Cardiac muscle cell (in vitro differentiated cells and primary cell): Measurements from ENCODE around the gene BOLL. TPM values are rescaled to one million over a fixed set of nuclear protein-coding genes. Genes with fewer than 3 reads are reported as not detected.
"Not testable (repeated sequence)": the region's sequence is repeated elsewhere in the genome, so short reads cannot be mapped to it uniquely, and the experiment has no call there.

Experiments used
- DNase-seq, 2 donors: peaks; one replicate each; pipeline versions ENCODE4 v3.0.0 to v3.0.0-alpha.2; 2010 to 2017; ENCODE audit warnings: low read depth in 1 of 2, low spot score in 1 of 2
- H3K27ac ChIP-seq: fragments of 200-600 bp; sonication (generic); 2 replicates; pipeline ENCODE4 v1.5.1; 2016
- H3K27me3 ChIP-seq: fragments of 200-600 bp; sonication (generic); 2 replicates; pipeline ENCODE4 v1.6.0; 2016; ENCODE audit warnings: control low read depth
- H3K36me3 ChIP-seq: fragments of 200-600 bp; sonication (generic); 2 replicates; pipeline ENCODE4 v1.5.1; 2016; ENCODE audit warnings: control low read depth
- H3K4me1 ChIP-seq: fragments of 200-600 bp; sonication (generic); 2 replicates; pipeline ENCODE4 v1.8.1; 2017; ENCODE audit warnings: low read depth, mild to moderate bottlenecking, mixed run types
- H3K4me3 ChIP-seq: fragments of 200-600 bp; sonication (generic); 2 replicates; pipeline ENCODE4 v1.5.1; 2016; ENCODE audit warnings: mild to moderate bottlenecking
- H3K9me3 ChIP-seq: fragments of 200-600 bp; sonication (generic); 2 replicates; pipeline ENCODE4 v1.5.1; 2017; ENCODE audit warnings: low read depth, mild to moderate bottlenecking, control low read depth
- CTCF ChIP-seq: IDR thresholded peaks from 2 replicates; pipeline ENCODE4 v1.5.1; 2012; ENCODE audit warnings: low read depth, mild to moderate bottlenecking, low read length
- polyA plus RNA-seq: library from polyadenylated mRNA; unstranded; fragments of >200 nt; fragmentation: Nextera tagmentation; extraction: Ambion mirVana; gene quantifications from 2 replicates; pipeline ENCODE4 v1.2.1, GENCODE V29; 2016
- total RNA-seq: library from RNA; depleted of rRNA; stranded (reverse); fragments of >200 nt; gene quantifications from 2 replicates; pipeline ENCODE4 v1.2.3, GENCODE V29; 2016

Gene BOLL
- total and polyA plus RNA-seq, 2 experiments from 2014 or later: 0.21 TPM; not detected in 1

GRCh38 chr2:197717863-197718262 is 67.3 kb downstream of the BOLL start:
- DNase-seq: no peak
- no peaks in the 10 kb centered on the region for H3K36me3 ChIP-seq
- no peak overlapping the region for H3K4me3 ChIP-seq
- no peaks in the 10 kb centered on the region for H3K9me3 ChIP-seq
- no peaks in the 10 kb centered on the region for H3K4me1 ChIP-seq
- no peaks in the 10 kb centered on the region for H3K27me3 ChIP-seq
- no peak for TF ChIP-seq CTCF
- H3K27ac ChIP-seq: no peak overlapping the region

- TF ChIP-seq CTCF: no peak
- no peak for DNase-seq
- H3K27me3 ChIP-seq: no peaks in the 10 kb centered on the region
Measured at GRCh38 chr2:197713271-197713670, 71.8 kb downstream of the BOLL start.

GRCh38 chr2:197711578-197711977 is 73.5 kb downstream of the BOLL start:
- H3K4me1 ChIP-seq: peaks cover 16% of the 10 kb centered on the region
- H3K36me3 ChIP-seq: no peaks in the 10 kb centered on the region
- TF ChIP-seq CTCF: no peak
- DNase-seq: no peak
- no peak overlapping the region for H3K27ac ChIP-seq
- H3K9me3 ChIP-seq: no peaks in the 10 kb centered on the region
- no peak overlapping the region for H3K4me3 ChIP-seq
- H3K27me3 ChIP-seq: no peaks in the 10 kb centered on the region

More at GRCh38 chr2:197713271-197713670, 71.8 kb downstream of the BOLL start:
- H3K4me3 ChIP-seq: no peak overlapping the region
- H3K36me3 ChIP-seq: no peaks in the 10 kb centered on the region
- H3K4me1 ChIP-seq: peaks cover 2% of the 10 kb centered on the region
- no peak overlapping the region for H3K27ac ChIP-seq
- no peaks in the 10 kb centered on the region for H3K9me3 ChIP-seq

- Histone ChIP-seq H3K9me3 (no peaks in the 10 kb centered on the region), H3K4me3 (no peak overlapping the region), H3K27ac (no peak overlapping the region), H3K36me3 (no peaks in the 10 kb centered on the region), H3K4me1 (peaks cover 16% of the 10 kb centered on the region), H3K27me3 (no peaks in the 10 kb centered on the region)
- no peak for DNase-seq
- no peak for TF ChIP-seq CTCF
Measured at GRCh38 chr2:197710424-197711042, 74.6 kb downstream of the BOLL start.

GRCh38 chr2:197709140-197709539 is 76.0 kb downstream of the BOLL start:
- H3K36me3 ChIP-seq, DNase-seq, H3K27ac ChIP-seq, H3K27me3 ChIP-seq, H3K4me3 ChIP-seq, H3K9me3 ChIP-seq: not testable (repeated sequence)
- H3K4me1 ChIP-seq: peaks cover 21% of the 10 kb centered on the region

- peaks cover 21% of the 10 kb centered on the region for H3K4me1 ChIP-seq
- H3K9me3 ChIP-seq: no peaks in the 10 kb centered on the region
- no peak overlapping the region for H3K27ac ChIP-seq
- H3K36me3 ChIP-seq: no peaks in the 10 kb centered on the region
- peak overlapping the region; percentile 76 for H3K4me3 ChIP-seq
- no peaks in the 10 kb centered on the region for H3K27me3 ChIP-seq
- DNase-seq: peak in 1 of 2 donors; percentile 74
- no peak for TF ChIP-seq CTCF
Measured at GRCh38 chr2:197708331-197708730, 76.8 kb downstream of the BOLL start.
